Uterus (tissue), 4 donors: Measurements from ENCODE around the gene KMT2D. TPM values are rescaled to one million over a fixed set of nuclear protein-coding genes. Genes with fewer than 3 reads are reported as not detected.

Experiments used
- DNase-seq, 2 donors: peaks; one replicate each; pipeline ENCODE4 v3.0.0-alpha.2; 2019 to 2020
- H3K27ac ChIP-seq, 2 donors: fragments of 200-600 bp; sonication (generic); 1 replicate in 1 of 2; 2 replicates in 1 of 2; pipeline ENCODE4 v1.5.1; 2016 to 2018
- H3K27me3 ChIP-seq, 2 donors: fragments of 200-600 bp; sonication (generic); one replicate each; pipeline ENCODE4 v1.5.1; 2018 to 2019; ENCODE audit warnings: control low read depth in 1 of 2
- H3K36me3 ChIP-seq, 2 donors: fragments of 200-600 bp; sonication (generic); one replicate each; pipeline ENCODE4 v1.5.1; 2019; ENCODE audit warnings: control low read depth in 1 of 2
- H3K4me1 ChIP-seq, 2 donors: fragments of 200-600 bp; sonication (generic); one replicate each; pipeline ENCODE4 v1.5.1; 2018 to 2019; ENCODE audit warnings: control low read depth in 1 of 2
- H3K4me3 ChIP-seq, 2 donors: fragments of 200-600 bp; sonication (generic); 1 replicate in 1 of 2; 2 replicates in 1 of 2; pipeline ENCODE4 v1.5.1; 2018 to 2019; ENCODE audit warnings: mild to moderate bottlenecking in 1 of 2
- H3K9me3 ChIP-seq, 2 donors: fragments of 200-600 bp; sonication (generic); one replicate each; pipeline ENCODE4 v1.5.1; 2019; ENCODE audit warnings: control low read depth in 1 of 2
- CTCF ChIP-seq, 4 experiments: fragments of 200-600 bp in 2 of 4; fragments of 450-650 bp in 2 of 4; sonication (generic) in 2 of 4; IDR thresholded peaks; one replicate each; pipeline ENCODE4 v1.5.1; 2016 to 2019; ENCODE audit warnings: antibody characterized with exemption in 4 of 4, mild to moderate bottlenecking in 2 of 4, moderate library complexity in 1 of 4
- POLR2A ChIP-seq, 2 donors: fragments of 450-650 bp; IDR thresholded peaks; one replicate each; pipeline ENCODE4 v1.6.1; 2016; ENCODE audit warnings: antibody characterized with exemption in 2 of 2, mild to moderate bottlenecking in 1 of 2, moderate library complexity in 1 of 2
- intact Hi-C: fragments of 100-400 bp; cut with DNase I; formaldehyde crosslinking; loops from one replicate; pipeline ENCODE4 v1.15.1; 2023; ENCODE audit warnings: low total_unique reads
- total RNA-seq, 4 donors: library from RNA; depleted of rRNA in 3 of 4; stranded (reverse); fragments of >200 nt in 3 of 4; gene quantifications; one replicate each; pipeline versions ENCODE4 v1.1.0 to v1.2.4, GENCODE V29; 2014 to 2023
- donor health status: DM: yes; HTN: yes; CAD: no.

Gene KMT2D
- total RNA-seq, 4 donors from 2014 or later: 22.3 to 138 (median 38.2) TPM

- no peaks in the 10 kb centered on the region for H3K36me3 ChIP-seq
- peaks cover 0 to 5% of the 10 kb centered on the region in 2 donors for H3K4me1 ChIP-seq
- TF ChIP-seq POLR2A (IDR thresholded peaks at IDR 0.05) (no peak), CTCF (IDR thresholded peaks at IDR 0.05) (no peak)
- H3K27me3 ChIP-seq: no peaks in the 10 kb centered on the region
- H3K9me3 ChIP-seq: no peaks in the 10 kb centered on the region
- H3K4me3 ChIP-seq: peak overlapping the region in 1 of 2 donors; percentile 77
- peak overlapping the region; percentile 85 to 86 for H3K27ac ChIP-seq
- DNase-seq: peak in 1 of 2 donors; percentile 22
- intact Hi-C loops: no loop called here
Measured at GRCh38 chr12:49019443-49020324, 40.9 kb downstream of the KMT2D start.

GRCh38 chr12:49019120-49019430 lies 41.5 kb downstream of the KMT2D start:
- Histone ChIP-seq H3K4me1 (peaks cover 0 to 5% of the 10 kb centered on the region in 2 donors), H3K4me3 (peak overlapping the region; percentile 77 to 88), H3K27me3 (no peaks in the 10 kb centered on the region), H3K27ac (peak overlapping the region; percentile 85 to 86), H3K9me3 (no peaks in the 10 kb centered on the region), H3K36me3 (no peaks in the 10 kb centered on the region)
- no peak for DNase-seq
- TF ChIP-seq CTCF (IDR thresholded peaks at IDR 0.05) (no peak), POLR2A (IDR thresholded peaks at IDR 0.05) (no peak)
- intact Hi-C loops: no loop called here

- DNase-seq: peak; percentile 94 to 95
- TF ChIP-seq CTCF (IDR thresholded peaks at IDR 0.05): peak; percentile 36 to 51 (median 42)
- TF ChIP-seq POLR2A (IDR thresholded peaks at IDR 0.05): peak; percentile 84 to 88
- intact Hi-C loops: no loop called here
- H3K36me3 ChIP-seq: no peaks in the 10 kb centered on the region
- peak within 1 kb of the TSS; percentile 77 to 88 for H3K4me3 ChIP-seq
- no peaks in the 10 kb centered on the region for H3K27me3 ChIP-seq
- peak within 1 kb of the TSS; percentile 85 to 86 for H3K27ac ChIP-seq
- peaks cover 0 to 5% of the 10 kb centered on the region in 2 donors for H3K4me1 ChIP-seq
- no peaks in the 10 kb centered on the region for H3K9me3 ChIP-seq
Measured at GRCh38 chr12:49018261-49019119, 42.1 kb downstream of the KMT2D start, which contains the start of gene PRKAG1. PRKAG1 (minus strand) TSS chr12:49018776; CDS start chr12:49018740, 36 bp downstream.

- no peaks in the 10 kb centered on the region for H3K36me3 ChIP-seq
- no peak for TF ChIP-seq POLR2A (IDR thresholded peaks at IDR 0.05)
- no peak for TF ChIP-seq CTCF (IDR thresholded peaks at IDR 0.05)
- H3K4me3 ChIP-seq: peak overlapping the region; percentile 77 to 88
- no peaks in the 10 kb centered on the region for H3K9me3 ChIP-seq
- no peaks in the 10 kb centered on the region for H3K27me3 ChIP-seq
- intact Hi-C loops: no loop called here
- peaks cover 0 to 5% of the 10 kb centered on the region in 2 donors for H3K4me1 ChIP-seq
- DNase-seq: peak in 1 of 2 donors; percentile 19
- H3K27ac ChIP-seq: peak overlapping the region; percentile 85 to 86
Measured at GRCh38 chr12:49017891-49018260, 42.7 kb downstream of the KMT2D start.
